SHP77 (cell line): ENCODE measurements around the gene PHACTR1.

Experiments
- DNase-seq, 2 experiments: peaks; one replicate each; lab custom pipeline; 2025; lab: John Stamatoyannopoulos, UW

The PHACTR1 gene

DNA sequence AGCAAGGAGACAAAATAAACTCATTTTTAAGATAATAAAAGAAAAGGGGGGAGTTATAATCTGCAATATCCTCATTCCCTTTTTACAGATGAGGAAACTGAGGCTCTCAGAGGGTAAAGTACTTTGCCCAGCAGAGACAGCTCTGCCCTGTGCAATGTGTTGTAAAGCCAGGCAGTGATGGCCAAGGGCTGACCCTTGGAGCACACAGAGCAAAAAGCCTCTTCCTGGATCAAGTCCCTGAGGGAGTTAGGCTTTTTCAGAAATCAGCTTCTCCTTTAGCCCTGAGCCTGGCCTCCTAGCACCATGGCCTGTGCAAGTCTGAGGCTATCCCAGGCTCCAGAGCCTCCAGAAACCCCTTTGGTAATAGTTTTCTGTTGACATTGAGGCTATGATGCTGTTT is 234.8 kb downstream of the PHACTR1 start:
- DNase-seq, result no peak

- no peak for DNase-seq
Measured at GRCh38 chr6:12952318-12952717, 235.8 kb downstream of the PHACTR1 start.

DNA sequence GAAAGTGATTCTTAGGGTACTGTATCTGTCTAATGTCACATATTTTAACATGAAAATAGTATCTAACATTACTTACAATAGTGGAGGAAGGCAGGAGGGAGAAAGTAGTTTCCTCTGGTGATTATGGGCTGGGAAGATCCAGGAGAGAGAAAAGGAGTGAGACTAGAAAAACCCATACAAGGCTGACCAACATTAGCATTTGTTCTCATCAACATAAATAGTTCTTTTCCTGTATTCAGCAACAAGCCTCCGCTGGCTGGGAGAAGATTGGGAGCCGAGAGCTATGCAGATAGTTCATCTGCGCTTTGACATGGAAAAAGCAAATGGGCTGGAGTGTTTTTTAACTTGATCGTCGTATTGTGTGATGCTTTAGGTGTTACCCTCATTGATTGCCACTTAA is 239.4 kb downstream of the PHACTR1 start:
- DNase-seq, result no peak

DNA sequence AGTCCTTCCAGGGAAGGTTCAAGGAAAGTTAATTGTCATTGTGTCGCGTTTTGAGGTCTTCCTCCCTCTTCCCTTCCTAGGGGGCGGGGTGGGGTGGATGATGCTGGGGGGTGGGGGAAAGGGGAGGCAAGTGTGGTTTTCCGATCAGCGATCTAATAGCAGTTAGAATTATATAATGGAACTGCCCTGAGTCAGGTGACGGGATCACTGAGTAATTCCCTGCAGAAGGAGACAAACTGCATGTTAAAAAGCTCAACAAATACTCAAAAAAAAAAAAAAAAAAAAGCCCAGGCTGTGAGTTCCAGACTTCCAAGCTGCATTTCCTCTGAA is 240.4 kb downstream of the PHACTR1 start:
- no peak for DNase-seq

DNA sequence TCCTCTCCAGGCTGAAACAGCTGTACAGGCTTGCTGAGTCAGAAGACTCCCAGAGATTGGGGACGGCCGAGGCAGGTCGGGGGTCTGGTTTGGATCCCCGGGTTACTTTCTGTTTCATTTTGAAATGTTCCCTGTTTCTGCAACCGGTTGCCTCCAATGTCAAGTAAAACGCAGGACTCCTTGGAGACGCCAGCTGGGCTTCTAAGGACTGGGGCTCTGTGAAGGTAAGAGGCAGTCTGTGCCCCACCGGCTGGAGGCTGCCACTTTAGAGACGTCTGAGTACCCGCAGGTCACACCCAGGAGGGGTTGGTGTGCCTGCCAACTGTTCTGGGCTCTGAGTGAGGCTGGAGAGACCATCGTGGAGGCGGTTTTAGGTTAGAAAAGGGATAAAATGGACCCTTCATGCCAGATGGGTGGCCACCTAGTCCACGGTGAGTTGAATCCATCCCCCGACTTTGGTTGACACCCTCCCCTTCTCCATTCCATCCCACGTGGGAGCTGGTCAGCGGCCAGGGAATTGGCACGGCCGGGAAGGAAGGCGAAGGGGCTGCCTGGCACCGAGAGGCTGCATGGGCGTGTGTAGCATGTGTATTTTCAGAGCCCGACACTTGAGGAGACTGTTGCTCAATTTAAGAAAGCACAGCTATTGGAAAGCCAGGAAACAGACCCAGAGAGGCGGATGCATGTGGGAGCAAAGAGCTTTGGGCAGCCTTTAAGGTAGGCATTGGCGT is 240.9 kb downstream of the PHACTR1 start:
- no peak for DNase-seq

DNA sequence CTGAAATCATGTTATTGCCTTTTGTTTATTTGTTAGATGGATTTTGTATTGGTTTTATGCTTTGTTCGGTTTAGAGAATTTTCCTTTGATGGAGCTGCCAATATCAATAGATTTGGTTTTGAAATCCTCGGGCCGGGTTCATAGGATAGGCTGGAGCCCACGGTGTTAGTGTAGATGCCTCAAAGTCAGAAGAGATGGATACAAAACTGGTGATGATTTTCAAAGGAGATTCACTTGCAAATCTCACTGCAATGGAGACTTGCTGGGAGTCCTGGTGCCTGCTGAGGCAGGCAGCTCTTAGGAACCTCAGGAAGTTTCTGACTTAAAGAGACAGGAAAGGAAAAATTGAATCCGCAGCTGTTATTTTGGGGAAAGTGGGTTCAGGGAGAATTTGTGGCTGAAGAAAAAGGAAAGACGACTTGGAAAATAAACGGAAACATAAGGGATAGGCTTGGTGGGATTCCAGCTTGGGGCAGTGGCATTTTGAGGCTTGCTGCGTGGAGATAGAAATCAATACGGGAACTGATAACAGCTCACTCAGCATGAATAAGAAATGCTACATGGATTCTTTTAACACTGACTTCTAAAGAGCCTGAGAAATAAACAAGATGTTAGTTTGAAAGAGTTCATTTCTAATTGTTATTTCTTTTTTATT is 241.6 kb downstream of the PHACTR1 start:
- DNase-seq, result no peak

DNA sequence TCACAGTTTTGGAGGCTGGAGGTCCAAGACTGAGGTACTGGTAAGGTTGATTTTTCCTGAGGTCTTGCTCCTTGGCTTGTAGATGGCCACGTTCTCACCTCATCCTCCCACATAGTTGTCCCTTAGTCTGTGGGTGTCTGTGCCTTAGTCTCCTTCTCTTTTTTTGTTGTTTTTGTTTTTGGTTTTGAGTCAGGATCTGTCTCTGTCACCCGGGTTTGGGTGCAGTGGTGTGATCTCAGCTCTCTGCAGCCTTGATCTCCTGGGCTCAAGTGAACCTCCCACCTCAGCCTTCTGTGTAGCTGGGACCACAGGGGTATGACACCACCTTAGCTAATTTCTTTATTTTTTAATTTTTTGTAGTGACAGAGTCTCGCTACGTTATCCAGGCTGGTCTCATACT is 245.2 kb downstream of the PHACTR1 start:
- no peak for DNase-seq

- DNase-seq, result no peak
Measured at GRCh38 chr6:12962529-12962928, 246.0 kb downstream of the PHACTR1 start.

- DNase-seq, result no peak
Measured at GRCh38 chr6:12962987-12963386, 246.4 kb downstream of the PHACTR1 start.

DNA sequence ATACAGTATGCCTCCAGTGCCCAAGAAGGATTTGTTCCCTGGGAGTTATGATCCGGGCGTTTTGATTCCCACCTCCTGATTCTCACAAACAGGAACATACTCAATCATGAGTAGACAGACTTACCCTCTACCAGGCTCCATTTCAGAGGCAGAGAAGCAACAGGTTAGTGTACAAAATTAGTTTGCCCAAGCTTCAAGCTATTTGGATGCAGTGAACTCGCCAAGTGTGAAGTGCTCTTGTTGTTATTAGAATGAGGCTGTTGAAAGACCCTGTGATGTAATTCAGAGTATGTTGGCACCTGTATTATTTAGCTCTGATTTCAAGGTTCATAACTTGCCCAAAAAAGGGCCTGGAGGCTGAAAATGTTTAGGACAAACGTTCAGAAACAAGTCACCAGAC is 247.0 kb downstream of the PHACTR1 start:
- DNase-seq, result no peak

DNA sequence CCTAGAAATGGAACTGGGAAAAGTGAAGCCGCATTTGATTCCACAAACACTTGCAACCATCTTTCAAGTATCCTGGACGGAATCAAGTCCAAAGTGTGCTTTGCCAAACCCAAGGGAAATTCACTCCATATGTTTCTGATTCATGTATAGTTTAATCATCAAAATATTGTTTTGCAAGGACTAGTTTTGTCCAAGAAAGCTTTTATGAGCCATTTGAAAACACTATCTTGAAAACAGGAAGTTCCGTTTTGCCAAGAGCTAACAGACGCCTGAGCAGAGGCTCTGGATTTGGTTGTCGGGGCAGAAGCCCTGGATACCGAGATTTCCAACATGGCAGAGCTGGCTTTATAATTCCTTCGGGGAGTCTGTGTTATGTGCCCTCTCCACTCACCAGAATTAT is 251.1 kb downstream of the PHACTR1 start:
- no peak for DNase-seq

GRCh38 chr6:12968290-12968689 is 251.7 kb downstream of the PHACTR1 start:
- DNase-seq, result no peak

DNA sequence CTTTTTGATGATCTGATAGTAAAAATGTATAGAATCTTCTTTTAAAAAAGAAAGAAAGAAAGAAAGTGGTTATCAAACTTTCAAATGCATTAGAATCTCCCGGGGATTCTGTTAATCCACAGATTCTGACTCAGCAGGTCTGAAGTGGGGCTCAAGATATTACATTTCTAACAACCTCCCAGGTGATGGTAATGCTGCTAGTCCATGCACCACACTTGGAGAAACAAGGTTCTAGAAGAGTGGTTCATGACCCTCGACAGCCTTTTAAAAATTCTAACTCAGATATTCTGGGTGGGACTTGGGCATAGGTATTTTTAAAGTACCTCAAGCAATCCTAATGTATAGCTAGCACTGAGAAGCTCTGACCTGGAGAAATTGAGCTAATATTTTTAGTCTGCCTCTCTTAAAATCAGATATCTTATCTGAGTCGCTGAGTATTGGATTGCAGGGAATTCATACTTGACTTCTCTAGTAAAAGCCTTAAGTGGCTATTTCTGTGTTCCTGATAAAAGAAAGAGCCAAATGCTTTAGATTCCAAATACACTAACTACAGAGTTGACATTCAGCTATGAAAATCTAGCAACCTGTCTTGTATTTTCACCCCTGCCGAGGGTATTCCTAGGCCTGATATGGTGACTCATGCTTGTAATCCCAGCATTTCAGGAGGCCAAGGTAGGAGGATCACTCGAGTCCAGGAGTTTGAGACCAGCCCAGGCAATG is 252.4 kb downstream of the PHACTR1 start:
- DNase-seq, result no peak

- no peak for DNase-seq
Measured at GRCh38 chr6:12969966-12970365, 253.4 kb downstream of the PHACTR1 start.

DNA sequence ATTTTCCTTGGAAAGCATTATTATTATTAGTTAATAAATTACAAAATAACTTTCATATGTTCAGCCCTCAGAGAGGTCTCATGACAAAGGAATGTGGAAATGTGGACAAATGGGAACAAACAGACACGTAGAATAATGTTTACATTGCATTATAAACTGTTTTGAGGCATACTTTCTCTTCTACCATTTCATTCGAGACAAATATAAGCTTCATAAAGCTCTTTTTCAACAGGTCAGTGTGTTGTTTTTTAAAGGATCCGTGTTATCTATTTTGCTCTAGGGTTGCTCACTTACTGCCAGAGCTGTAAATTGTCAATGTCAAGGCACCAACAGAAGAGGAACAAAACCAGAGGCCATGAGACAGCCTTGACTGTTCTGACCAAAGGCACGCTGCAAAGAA is 256.8 kb downstream of the PHACTR1 start:
- DNase-seq, result no peak

DNA sequence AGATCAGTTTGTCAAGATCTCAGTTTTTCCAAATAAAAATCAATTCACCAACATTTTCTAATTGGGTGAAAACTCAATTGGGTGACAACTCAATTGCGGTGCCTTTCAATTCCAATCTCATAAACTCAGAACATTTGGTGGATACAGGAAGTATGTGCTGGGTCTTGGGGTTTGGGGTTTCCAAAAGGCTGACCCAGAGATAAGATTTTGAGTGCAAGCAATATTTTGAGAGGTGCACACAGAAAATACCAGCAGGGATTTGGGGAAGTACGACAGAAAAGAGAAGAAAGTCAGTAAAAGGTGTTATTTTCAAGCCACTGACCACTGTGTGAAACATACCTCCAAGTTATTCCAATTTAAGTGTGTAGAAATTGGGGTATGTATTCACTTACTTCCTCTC is 258.0 kb downstream of the PHACTR1 start:
- DNase-seq, result no peak

DNA sequence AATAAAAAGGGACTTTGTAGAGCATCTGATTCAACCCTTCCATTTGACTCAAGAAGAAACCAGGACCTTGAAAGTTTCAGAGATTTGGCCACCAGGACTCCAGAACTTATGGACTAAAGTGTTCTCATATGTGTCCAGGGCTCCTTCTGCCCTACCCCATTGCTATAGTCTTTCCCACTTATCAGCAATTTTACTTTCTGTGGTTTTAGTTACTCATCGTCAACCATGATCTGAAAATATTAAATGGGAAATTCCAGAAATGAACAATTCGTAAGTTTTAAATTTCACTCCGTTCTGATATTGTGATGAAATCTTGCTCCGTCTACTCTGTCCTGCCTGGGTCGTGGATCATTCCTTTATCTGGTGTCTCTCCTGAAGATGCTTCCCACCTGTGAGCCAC is 259.8 kb downstream of the PHACTR1 start:
- no peak for DNase-seq

- no peak for DNase-seq
Measured at GRCh38 chr6:12977206-12977605, 260.6 kb downstream of the PHACTR1 start.

GRCh38 chr6:12977806-12978205 is 261.2 kb downstream of the PHACTR1 start:
- DNase-seq, result no peak

GRCh38 chr6:12980741-12981140 is 264.2 kb downstream of the PHACTR1 start:
- DNase-seq, result no peak

GRCh38 chr6:12984776-12985175 is 268.2 kb downstream of the PHACTR1 start:
- DNase-seq, result no peak

GRCh38 chr6:12987783-12988182 is 271.2 kb downstream of the PHACTR1 start:
- no peak for DNase-seq

DNA sequence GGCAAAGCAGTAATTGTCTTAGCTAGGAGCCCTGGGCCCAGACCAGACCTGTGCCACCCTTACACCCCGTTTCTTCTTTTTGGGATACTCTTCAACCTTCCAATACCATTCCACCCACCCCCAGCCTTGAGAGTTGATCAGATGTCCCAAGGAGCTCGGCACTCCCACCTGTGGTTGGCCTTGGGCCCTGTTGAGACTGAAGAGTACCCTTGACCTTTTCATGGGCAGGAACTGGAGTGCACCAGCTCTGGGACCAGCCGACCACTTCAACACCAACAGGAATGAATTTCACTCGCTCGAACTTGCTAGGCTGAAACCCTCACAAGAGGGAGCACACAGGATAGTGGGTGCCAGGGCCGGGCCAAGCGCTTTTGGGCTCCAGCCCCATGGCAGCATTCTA is 273.6 kb downstream of the PHACTR1 start:
- DNase-seq, result no peak
